ENCODE measurements around the gene SPOCK1.

Gene SPOCK1

DNA sequence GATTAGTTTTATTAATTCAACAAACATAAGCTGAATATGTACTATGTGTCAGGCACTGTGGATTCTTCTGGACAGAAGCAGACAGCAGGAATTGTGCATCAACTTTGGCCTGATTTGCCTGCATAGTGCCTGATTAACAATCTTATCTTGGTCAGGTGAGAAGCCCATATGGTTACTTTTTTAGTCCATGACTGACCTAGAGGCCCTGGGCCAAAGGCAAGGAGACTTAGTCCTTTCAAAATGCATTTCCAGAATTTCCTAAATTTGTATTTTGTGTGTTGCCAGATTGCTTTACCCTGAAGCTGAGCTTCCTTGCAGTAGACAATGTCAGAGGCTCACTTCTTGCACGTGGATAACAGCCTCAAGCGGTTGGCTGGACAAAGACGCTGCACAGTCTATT lies 286.7 kb downstream of the SPOCK1 start:
- Mint-ChIP-seq H3K36me3 (ENCODE audit: low read depth) (no peaks in the 10 kb centered on the region), H3K27ac (no peak overlapping the region), H3K27me3 (ENCODE audit: low read depth) (no peaks in the 10 kb centered on the region), H3K4me3 (no peak overlapping the region), H3K4me1 (ENCODE audit: low read depth) (no peaks in the 10 kb centered on the region), H3K9me3 (no peaks in the 10 kb centered on the region)
- no peak for DNase-seq (ENCODE audit: low spot score)

GRCh38 chr5:137209232-137209809 lies 289.8 kb downstream of the SPOCK1 start:
- Mint-ChIP-seq H3K9me3 (no peaks in the 10 kb centered on the region), H3K27ac (no peak overlapping the region), H3K4me1 (ENCODE audit: low read depth) (no peaks in the 10 kb centered on the region), H3K36me3 (ENCODE audit: low read depth) (no peaks in the 10 kb centered on the region), H3K4me3 (no peak overlapping the region), H3K27me3 (ENCODE audit: low read depth) (no peaks in the 10 kb centered on the region)
- no peak for DNase-seq (ENCODE audit: low spot score)

- H3K4me1 Mint-ChIP-seq (ENCODE audit: low read depth) = no peaks in the 10 kb centered on the region
- no peaks in the 10 kb centered on the region for H3K36me3 Mint-ChIP-seq (ENCODE audit: low read depth)
- no peaks in the 10 kb centered on the region for H3K27me3 Mint-ChIP-seq (ENCODE audit: low read depth)
- H3K4me3 Mint-ChIP-seq = no peak overlapping the region
- no peak overlapping the region for H3K27ac Mint-ChIP-seq
- no peak for DNase-seq (ENCODE audit: low spot score)
- no peaks in the 10 kb centered on the region for H3K9me3 Mint-ChIP-seq
These were observed 291.9 kb downstream of the SPOCK1 start for GRCh38 chr5:137207023-137207760.

DNA sequence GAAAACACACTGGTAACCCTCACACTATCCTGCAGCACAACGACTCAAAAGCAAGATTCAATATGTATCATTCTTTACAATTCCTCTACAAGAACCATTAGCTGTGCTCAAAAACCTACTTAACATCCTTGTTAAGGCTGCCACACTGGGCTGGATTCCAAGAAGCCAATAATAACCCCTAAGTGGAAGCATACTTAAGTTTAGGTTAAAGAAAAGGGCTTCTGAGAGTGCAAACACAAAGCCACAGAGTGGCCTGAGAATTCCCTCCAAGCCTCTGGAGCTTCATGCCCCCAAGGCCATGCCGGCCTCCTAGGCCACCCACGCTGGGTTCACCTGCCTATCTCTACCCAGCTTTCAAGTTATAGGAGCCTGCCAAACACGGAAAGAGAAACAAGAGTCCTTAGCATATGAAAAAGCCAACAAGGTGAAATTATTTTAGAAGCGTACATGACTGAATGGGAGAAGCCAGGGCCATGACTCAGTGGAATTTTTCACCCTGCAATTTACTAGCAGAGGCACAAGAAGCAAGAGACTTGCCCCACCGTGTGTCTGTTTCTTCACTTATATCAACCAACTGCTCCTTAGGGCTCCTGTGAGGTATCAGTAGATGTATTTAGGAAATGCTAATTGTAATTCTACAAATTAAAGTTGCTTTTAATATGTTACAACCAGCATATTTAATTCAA lies 293.0 kb downstream of the SPOCK1 start:
- DNase-seq (ENCODE audit: low spot score) = no peak
- Mint-ChIP-seq H3K4me1 (ENCODE audit: low read depth) (no peaks in the 10 kb centered on the region), H3K36me3 (ENCODE audit: low read depth) (no peaks in the 10 kb centered on the region), H3K27ac (no peak overlapping the region), H3K27me3 (ENCODE audit: low read depth) (no peaks in the 10 kb centered on the region), H3K9me3 (no peaks in the 10 kb centered on the region), H3K4me3 (no peak overlapping the region)

- DNase-seq (ENCODE audit: low spot score) = no peak
These were observed 293.7 kb downstream of the SPOCK1 start for GRCh38 chr5:137205231-137206027.

GRCh38 chr5:137203011-137203632 lies 296.0 kb downstream of the SPOCK1 start:
- Mint-ChIP-seq H3K36me3 (ENCODE audit: low read depth) (no peaks in the 10 kb centered on the region), H3K4me1 (ENCODE audit: low read depth) (no peaks in the 10 kb centered on the region), H3K27ac (no peak overlapping the region), H3K9me3 (no peaks in the 10 kb centered on the region), H3K4me3 (no peak overlapping the region), H3K27me3 (ENCODE audit: low read depth) (no peaks in the 10 kb centered on the region)
- DNase-seq (ENCODE audit: low spot score) = no peak

More at GRCh38 chr5:137205231-137206027, 293.7 kb downstream of the SPOCK1 start:
- Mint-ChIP-seq H3K4me1 (ENCODE audit: low read depth) (no peaks in the 10 kb centered on the region), H3K9me3 (no peaks in the 10 kb centered on the region), H3K4me3 (no peak overlapping the region), H3K27ac (no peak overlapping the region), H3K27me3 (ENCODE audit: low read depth) (no peaks in the 10 kb centered on the region), H3K36me3 (ENCODE audit: low read depth) (no peaks in the 10 kb centered on the region)

GRCh38 chr5:137201876-137202275 lies 297.2 kb downstream of the SPOCK1 start:
- no peak for DNase-seq (ENCODE audit: low spot score)
- no peaks in the 10 kb centered on the region for H3K4me1 Mint-ChIP-seq (ENCODE audit: low read depth)

GRCh38 chr5:137200906-137201700 lies 298.0 kb downstream of the SPOCK1 start:
- Mint-ChIP-seq H3K27ac (no peak overlapping the region), H3K9me3 (no peaks in the 10 kb centered on the region), H3K4me1 (ENCODE audit: low read depth) (no peaks in the 10 kb centered on the region), H3K4me3 (no peak overlapping the region), H3K27me3 (ENCODE audit: low read depth) (no peaks in the 10 kb centered on the region), H3K36me3 (ENCODE audit: low read depth) (no peaks in the 10 kb centered on the region)
- DNase-seq (ENCODE audit: low spot score) = no peak

More at GRCh38 chr5:137201876-137202275, 297.2 kb downstream of the SPOCK1 start:
- Mint-ChIP-seq H3K9me3 (no peaks in the 10 kb centered on the region), H3K4me3 (no peak overlapping the region), H3K27ac (no peak overlapping the region), H3K36me3 (ENCODE audit: low read depth) (no peaks in the 10 kb centered on the region), H3K27me3 (ENCODE audit: low read depth) (no peaks in the 10 kb centered on the region)

- H3K4me3 Mint-ChIP-seq = no peak overlapping the region
- H3K27me3 Mint-ChIP-seq (ENCODE audit: low read depth) = no peaks in the 10 kb centered on the region
- no peaks in the 10 kb centered on the region for H3K4me1 Mint-ChIP-seq (ENCODE audit: low read depth)
- H3K27ac Mint-ChIP-seq = no peak overlapping the region
- DNase-seq (ENCODE audit: low spot score) = no peak
- H3K9me3 Mint-ChIP-seq = no peaks in the 10 kb centered on the region
- no peaks in the 10 kb centered on the region for H3K36me3 Mint-ChIP-seq (ENCODE audit: low read depth)
These were observed 299.2 kb downstream of the SPOCK1 start for GRCh38 chr5:137199966-137200365.

DNA sequence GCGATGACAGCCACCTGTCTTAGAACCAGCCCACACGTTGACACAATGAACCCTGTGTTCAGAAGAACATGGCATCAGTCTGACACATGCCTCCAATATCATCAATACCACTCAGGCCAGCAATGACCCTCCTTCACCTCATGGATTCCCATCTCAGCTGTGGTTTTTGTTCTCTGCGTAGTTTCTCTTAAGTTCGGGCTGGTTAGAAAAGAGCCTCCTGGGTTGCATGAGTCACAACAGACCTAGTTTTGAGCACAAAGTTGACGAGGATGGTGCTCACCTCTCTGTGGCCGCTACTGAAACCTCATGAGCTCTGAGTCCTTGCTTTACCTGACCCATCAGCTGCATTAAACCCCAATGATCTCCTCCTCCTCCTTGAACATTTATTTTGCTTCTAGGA lies 299.9 kb downstream of the SPOCK1 start:
- no peaks in the 10 kb centered on the region for H3K36me3 Mint-ChIP-seq (ENCODE audit: low read depth)

DNA sequence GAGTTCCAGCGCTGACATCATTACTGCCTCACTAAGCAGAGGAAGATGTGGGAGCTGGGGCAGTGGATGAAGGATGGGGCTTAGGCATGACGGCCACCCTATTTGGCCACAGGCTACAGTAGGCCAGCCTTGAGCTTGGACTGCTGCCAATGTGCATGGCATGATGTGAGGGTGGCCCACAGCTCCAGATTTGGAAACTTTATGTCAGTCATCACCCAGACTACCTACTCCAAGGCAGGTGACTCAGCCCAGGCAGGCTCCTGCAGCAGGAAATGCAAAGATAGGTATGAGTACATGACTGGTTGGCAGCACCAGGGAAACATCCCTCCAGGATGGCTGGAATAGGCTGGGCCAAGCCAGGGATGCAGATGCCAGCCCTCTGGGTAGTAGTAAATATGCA lies 303.6 kb downstream of the SPOCK1 start:
- Mint-ChIP-seq H3K9me3 (no peaks in the 10 kb centered on the region), H3K4me1 (ENCODE audit: low read depth) (no peaks in the 10 kb centered on the region), H3K27ac (no peak overlapping the region)

More for the DNA sequence above, 299.9 kb downstream of the SPOCK1 start:
- DNase-seq (ENCODE audit: low spot score) = no peak
- no peaks in the 10 kb centered on the region for H3K27me3 Mint-ChIP-seq (ENCODE audit: low read depth)
- H3K27ac Mint-ChIP-seq = no peak overlapping the region
- no peak overlapping the region for H3K4me3 Mint-ChIP-seq
- no peaks in the 10 kb centered on the region for H3K4me1 Mint-ChIP-seq (ENCODE audit: low read depth)
- no peaks in the 10 kb centered on the region for H3K9me3 Mint-ChIP-seq

DNA sequence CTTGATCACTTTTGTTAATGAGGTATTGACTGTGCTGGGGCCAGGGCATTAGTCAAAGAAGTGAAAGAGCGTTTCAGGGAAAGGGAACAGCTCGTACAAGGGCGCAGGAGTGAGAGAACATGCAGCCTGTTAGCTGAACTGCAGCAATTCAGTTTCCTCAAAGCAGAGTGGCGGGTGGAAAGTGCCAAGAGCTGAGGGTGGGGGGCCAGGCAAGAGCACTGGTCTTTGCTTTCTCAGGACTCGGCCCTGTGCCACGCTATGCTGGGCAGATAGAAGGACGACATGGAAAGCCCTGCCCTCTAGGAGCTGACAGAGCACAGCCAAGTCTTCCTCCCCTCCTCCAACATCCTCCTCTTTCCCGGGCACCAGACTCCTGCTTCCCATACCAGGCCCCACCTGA lies 304.8 kb downstream of the SPOCK1 start:
- Mint-ChIP-seq H3K27me3 (ENCODE audit: low read depth) (no peaks in the 10 kb centered on the region), H3K36me3 (ENCODE audit: low read depth) (no peaks in the 10 kb centered on the region), H3K9me3 (no peaks in the 10 kb centered on the region), H3K4me3 (no peak overlapping the region), H3K4me1 (ENCODE audit: low read depth) (no peaks in the 10 kb centered on the region), H3K27ac (no peak overlapping the region)
- no peak for DNase-seq (ENCODE audit: low spot score)

More for the DNA sequence above, 303.6 kb downstream of the SPOCK1 start:
- Mint-ChIP-seq H3K4me3 (no peak overlapping the region), H3K36me3 (ENCODE audit: low read depth) (no peaks in the 10 kb centered on the region), H3K27me3 (ENCODE audit: low read depth) (no peaks in the 10 kb centered on the region)
- DNase-seq (ENCODE audit: low spot score) = no peak

DNA sequence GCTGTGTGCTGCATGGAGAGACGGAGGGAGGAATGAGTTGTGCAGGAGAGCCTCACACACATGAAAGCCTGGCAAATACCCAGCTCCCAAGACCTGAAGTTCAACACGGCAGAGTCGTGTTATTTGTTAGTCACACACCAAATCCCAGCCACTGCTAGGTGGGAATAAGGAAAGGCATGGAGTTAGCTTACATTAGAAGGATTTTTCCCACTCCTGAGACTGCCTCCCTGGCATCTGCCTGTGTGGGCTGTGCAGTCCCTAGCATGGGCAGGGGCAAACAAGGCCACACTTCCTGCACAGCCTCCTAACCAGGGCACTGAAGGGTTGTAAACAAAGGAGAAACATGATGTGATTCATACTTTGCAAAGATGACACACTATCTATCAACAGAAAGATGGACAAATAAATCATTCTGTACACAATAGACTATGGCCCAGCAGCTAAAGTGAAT lies 306.8 kb downstream of the SPOCK1 start:
- no peak for DNase-seq (ENCODE audit: low spot score)
- H3K4me1 Mint-ChIP-seq (ENCODE audit: low read depth) = no peaks in the 10 kb centered on the region
- no peaks in the 10 kb centered on the region for H3K9me3 Mint-ChIP-seq
- H3K27me3 Mint-ChIP-seq (ENCODE audit: low read depth) = no peaks in the 10 kb centered on the region
- no peak overlapping the region for H3K27ac Mint-ChIP-seq
- no peaks in the 10 kb centered on the region for H3K36me3 Mint-ChIP-seq (ENCODE audit: low read depth)
- no peak overlapping the region for H3K4me3 Mint-ChIP-seq

Measured in T-helper 2 cell treated with Interferon-gamma antibody and Interleukin-4, amounts not matched to agents 5 μg/mL and 100 μg/mL, for 36 hours (primary cell).